DMS 273 (cell line): ENCODE data around the gene BAHCC1.

Source experiments
- DNase-seq: peaks from one replicate; lab custom pipeline; 2025; ENCODE audit not compliant: unreplicated experiment; lab: John Stamatoyannopoulos, UW

The BAHCC1 gene

DNA sequence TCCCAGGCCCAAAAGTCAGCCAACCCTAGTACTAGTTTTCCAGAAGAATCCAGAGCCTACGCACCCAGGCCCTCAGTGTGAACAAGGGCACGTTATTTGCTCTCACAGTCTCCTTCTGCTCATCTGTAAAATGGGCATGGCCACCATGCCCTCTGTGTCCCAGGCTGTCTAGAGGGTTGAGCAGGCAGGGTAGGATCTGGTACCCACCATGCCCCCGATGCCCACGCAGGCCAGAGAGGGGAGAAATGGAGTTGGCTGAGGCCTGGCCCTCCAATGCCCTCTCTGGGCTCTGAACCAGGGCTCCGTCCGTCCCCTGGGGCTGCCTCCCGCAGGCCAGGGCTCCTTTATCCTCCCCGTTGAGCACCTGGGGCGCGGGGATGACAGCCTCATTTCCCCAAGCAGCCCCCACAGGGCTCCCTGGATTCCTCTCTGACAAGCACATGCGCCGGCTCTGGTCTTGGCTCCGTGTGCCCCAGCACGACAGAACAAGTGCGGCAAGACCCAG, 9.1 kb upstream of the BAHCC1 start:
- peak; percentile 51 for DNase-seq

DNA sequence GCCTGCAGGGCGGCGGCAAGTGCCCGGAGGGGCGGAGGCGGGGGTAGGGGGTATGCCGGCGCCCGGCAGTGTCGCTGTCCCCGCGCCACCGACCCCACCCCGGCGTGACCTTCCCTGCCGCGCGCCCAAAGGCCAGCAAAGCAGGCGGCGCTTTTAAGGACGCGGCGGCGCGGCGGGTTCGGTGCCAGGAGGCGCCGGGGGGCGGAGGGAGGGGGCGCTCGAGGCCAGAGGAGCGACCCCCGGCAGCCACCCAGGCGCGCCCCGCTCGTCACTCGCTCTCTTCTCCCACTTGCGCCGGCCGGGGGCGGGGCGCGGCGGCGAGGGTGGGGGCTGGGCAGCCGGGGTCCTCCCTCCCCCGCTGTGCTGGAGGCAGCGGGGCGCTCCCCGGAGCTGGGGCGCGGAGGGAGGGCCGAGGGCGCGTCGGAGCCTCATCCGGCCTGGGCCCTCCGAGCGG, 8.6 kb upstream of the BAHCC1 start:
- DNase-seq = peak; percentile 51

DNA sequence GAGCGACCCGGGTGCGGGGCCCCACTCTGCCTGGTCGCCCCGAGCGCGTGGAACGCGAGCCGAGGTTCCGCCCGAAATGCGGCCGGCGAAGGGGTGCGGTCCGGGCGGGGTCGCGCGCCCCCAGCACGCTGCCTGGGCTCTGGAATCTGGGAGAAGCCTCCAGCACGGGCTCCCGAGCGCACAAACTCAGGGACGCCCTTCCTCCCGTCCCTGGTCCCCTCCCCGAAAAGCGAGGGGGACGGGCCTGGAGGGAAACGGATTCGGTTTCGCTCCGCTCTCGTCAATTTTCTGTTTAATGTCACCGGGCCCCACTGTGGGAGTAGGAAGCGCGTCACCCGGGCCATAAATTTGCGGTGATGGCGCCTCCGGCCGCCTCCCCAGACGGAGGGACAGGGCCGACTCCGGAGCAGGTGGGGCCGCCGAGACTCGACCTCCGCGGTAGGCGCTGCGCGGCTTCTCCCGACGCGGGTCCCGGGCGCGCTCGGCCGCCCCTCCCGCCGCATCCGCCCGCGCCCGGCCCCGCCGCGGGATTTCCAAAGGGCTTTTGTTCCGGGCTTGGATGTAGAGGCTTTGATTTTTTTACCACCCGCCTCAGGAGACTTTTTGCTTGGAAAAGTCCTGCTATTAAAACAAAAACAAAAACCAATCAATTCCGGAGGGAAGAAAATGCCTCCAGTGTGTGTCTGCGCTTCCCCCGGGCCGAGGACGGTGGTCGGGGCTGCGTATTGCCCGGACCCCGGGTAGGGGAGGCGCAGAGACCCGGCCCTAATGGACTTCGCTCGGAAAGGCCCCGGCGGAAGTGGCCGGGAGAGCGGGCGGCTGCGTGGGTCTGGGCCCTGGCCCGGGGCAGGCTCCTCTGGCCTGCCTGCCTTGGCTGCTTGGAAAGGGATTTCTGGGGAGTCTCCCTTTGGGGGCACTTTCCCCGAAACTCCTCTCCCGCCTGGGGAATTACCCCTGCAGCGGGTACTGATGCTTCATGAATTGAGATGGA, 7.9 kb upstream of the BAHCC1 start:
- DNase-seq = peak; percentile 74

DNA sequence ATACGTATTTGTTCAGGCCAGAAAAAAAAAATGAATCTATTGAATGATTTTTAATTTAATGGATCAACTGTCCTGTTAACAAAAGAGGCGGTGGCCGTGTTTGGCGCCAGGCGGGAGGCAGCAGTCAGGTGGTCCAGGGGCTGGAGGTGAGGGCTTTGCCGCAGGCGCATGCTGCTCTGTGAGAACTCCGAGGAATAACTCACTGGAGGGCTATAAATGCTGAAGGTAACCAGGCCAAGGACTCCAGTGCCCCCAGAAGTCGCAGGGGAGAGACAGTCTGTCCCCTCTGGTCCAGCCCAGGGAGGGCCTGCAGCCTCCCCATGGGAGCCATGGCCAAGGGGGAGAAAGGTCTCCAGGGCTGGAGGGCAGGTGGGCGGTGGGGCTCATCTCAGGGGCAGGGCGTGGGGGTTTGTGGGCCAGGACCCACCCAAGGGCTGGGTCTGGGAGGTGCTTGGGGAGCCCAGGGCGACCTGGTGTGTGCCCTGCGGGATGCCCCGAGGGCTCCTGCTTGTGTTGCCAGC, 7.1 kb upstream of the BAHCC1 start:
- no peak for DNase-seq

DNA sequence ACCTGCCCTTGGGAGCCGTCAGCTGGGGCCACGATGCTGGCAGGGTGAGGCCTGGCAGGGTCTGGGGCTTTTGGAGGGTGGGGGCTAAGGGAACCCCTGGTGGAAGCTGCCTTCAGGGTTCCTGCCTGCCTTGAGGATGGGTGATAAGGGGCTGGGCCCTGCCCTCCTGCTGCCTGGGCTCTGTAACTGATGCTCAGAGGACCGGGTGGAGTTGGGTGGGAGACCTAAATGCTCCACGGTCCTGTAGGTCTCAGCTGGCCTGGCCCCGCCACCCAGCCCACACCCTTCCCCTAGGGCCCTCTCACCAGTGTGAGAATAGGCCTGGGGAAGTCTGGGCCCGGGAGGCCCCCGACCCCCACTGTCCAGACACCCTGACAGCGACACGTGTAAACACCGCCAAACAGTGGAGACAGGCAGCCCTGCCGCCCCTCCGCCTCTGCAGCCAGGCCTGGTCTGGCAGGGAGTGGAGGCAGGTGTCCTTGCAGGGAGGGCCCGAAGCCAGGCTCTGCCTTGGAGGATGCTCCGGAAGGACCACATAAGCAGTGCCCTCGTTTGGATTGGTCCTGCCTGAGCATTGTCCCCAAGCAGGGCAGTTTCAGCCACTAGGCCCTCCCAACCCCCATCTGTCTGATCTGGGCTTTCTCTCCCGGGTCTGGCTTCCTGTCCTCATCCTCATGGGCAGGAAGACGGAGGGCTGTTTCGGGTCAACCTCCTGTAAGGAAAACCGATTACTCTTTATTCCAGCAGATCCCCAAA, 6.5 kb upstream of the BAHCC1 start:
- peak; percentile 28 for DNase-seq

DNA sequence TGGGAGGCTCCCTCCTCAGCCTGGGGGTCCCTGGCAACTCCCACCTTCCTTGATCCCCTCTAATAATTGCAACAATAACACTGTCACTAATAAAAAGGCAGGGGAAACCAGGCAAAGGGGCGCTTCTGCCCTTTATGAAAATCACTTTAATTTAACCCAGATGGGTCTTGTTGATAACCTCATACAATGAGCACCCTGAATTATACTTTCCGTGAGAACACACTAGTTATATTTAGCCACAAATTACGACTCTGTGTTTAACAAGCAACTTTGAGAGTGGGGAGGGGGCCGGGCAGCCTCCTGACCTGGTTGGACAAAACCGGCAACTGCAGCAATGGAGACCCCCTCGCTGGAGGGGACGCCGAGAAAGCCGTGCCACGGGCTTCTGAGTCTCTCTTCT, 5.7 kb upstream of the BAHCC1 start:
- DNase-seq = no peak

DNA sequence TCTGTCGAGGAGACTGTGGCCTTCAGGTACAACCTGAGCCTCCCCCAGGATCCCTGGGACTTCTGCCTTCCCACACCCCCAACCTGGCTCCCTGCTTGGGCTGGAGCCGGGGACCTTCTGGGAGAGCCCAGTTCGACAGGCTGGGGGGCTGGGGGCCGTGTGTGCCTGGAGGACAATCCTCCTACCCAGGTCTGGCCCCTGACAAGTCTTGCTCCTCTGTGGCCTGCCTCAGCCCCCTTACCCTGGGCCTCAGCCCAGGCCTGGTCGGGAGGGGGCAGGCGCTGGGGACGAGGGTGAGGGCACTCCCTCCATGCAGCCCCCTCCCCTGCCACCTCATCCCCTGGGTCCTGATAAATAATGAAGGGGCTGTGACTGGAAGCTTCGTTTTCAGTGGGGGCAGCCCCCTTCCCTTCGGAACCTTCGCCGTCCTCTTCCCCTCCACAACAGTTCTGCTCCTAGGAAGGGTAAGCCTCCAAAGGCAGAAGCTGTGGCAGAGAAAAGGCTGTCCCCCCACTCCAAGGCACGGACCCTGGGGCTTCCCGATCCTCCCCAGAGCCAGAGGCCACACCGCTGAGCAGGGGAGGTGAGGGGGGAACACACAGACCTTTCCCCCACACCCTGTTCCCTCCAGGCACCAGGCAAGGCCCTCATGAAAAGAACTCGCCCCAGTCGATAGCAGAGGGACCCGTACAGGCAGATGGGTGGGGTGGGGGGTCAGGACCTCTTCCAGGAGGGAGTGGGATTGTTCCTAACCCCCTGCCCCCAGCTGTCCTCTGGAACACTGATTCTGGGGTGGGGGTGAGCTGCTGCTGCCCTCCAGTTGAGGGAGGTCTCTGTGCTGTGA, 5.0 kb upstream of the BAHCC1 start:
- no peak for DNase-seq

DNA sequence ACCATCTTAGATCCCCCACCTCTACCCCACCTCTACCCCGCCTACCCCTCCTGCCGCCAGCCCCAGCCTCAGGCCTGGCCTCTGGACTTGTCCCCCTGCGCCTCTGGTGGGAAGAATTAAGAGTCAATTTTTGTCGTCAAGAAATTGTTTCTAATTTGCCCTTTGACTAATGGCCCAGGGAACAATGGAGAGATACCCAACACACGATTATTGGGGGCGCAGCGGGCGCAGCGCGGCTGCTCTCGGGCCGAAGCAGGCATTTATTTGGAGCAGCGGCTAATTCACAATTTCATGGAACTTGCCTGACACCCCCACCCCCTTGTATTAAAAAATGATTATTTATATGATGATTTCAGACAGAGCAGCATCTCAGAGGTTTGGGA, 4.4 kb upstream of the BAHCC1 start:
- DNase-seq = no peak

DNA sequence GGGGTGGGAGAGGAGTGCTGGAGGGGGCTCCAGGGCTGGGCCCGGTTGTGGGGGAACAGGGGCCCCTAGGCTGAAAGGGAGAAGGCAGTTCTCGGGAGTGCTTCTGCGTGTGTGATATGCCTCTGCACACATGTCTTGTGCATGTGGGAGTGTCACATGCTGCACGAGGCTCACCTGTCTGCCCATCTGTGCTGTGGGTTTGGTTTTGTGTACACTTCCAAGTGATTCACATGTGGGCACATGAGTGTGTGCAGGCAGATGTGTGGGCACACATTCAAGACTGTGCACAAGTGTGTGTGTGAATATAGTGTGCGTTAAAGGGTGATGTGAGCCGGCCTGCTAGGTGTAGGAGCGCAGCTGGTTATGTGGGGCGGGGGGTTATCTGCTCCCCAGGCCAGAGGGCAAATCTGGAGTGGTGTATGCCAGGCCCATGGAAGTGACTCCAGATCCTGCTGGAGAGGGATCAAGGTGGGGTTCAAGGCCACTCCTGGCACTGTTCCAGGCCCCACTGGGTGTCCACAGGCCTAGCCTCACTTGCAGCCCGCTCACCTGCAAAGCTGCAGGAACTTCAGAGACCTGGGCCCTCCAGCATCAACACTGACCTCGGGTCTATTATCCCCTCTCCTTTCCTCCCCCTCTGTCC, 3.8 kb upstream of the BAHCC1 start:
- no peak for DNase-seq

DNA sequence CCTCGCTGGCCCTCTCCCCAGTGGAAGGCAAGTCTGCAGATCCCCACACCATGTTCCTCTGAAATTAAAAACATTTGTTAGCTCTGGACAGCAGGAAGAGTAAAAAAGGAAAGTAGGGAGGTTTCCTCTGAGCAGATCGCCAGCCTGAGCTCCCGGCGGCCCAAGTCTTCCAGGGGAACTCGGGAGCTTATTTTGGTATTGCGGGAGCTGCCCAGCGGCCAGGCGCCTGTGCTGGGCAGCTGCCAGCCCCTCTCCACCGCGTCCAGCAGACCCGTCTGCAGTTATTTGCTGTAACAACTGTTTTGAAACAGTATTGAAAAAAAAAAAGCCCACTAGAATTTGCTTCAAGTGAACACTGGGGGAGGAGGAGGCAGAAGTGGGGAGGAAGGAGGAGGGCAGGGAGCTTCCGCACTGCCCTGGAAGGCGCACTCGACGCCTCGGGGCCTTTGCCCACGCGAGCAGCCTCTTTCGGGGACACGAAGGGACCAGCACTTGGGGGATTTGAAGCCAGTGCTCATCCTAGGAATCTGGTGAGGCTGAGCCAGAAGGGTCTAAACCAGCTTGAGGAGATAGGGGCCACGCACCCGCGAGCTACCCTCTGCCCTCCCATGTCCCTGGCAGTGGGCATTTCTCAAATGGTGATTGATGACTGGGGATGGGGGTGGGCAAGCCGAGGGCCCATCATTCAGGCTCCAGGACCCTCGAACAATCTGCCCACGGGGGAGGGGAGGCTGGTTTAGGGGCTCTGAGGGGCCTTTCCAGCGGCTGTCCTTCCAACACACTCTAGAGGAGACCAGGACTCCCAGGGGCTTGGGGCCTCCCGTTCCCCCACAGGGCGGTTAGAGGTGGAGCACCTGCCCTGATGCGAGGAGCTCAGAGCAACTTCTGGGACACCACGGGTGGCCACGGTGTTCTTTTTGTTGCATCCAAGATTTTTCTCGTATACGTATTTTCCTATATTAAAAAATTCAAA, 3.0 kb upstream of the BAHCC1 start:
- DNase-seq = peak; percentile 32

DNA sequence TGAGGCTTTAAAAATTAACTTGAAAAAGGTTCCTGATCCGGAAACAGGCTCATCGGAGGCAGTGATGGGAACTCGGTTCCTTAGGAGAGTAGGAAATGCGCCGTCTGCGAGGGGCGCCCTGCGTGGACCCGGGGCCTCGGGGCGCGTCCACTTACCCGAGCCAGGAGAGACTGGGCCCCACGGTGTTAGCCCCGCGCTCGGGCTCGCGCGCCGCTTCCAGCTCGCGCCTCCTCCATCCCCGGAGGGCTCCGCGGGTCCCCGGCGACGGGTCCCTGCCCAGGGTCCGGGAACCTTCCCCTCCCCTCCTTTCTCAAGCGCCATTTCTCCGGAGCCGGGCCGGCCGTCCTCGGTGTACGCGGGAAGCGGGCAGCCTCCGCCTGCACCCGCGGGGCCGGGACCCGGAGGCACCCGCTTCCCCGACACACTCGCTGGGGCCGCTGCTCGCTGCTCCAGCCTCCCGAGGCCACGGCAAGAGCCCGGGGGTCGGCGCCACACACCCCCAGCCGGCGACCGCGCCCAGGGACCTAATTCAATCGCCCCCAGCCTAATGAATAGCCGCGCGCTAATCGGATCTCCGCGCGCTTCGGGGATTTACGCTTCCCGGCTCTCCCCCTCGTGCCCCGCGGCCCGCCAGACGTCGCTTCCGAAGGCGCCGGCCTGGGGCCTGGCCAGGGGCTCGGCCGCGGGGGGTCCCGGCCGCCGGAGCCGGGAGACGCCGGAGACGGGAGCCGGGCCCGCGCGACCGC, 2.2 kb upstream of the BAHCC1 start:
- peak; percentile 73 for DNase-seq

DNA sequence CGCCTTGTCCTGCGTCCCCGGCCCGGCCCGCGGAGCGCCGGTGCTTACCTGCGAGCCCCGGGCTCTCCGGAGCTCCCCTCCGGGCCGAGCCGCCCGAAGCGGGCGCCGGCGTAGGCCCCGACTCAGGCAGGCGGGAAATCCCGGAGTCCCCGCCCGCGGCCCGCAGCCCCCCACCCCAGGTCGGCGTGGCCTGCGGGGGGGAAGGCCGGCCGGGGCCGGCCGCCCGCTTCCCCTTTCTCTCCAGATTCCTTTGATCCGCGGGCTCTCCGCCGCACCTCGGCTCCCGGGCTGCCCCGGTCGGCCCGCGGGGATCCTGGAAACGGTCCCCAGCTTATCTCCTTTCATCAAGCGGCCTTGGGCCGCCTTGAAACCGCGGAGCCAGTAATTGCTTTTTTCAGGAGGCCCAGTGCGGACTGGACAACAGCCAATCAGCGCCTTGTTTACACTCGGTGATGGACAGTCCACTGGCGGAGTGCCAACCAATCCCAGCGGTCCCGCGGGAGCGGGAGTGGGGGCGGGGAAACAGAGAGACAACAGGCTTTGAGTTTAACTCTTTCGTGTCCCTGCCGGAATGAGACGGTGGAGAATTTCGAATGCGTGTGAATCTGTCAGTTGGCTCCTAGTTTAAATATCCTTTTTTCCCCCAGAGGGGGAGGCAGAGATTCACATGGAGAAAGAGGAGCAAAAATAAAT, 1.4 kb upstream of the BAHCC1 start:
- peak; percentile 100 for DNase-seq

DNA sequence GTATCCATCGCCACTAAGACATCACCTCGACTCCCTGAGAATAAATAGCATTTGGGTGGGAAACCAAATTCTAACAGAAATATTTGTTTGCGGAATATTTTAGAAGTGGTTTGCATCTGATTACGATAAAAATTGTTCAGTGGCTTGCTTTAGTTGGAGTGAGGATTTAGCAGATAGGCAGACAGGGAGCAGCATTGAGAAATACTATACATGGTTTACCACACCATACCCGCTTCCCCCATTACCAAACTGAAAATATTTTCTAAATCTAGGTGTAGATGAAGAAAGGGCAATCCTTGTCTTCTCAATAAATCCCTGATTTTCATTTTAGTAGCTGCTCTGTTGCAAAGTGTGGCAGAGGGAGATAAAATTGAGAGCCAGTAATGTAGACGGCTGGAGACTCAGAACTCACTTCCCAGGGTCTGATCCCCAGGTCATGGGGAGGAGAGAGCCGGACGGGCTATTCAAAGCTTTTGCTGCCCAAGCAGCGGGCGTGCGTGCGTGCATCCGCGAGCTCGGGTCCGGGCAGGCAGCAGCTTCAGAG, 808 bp upstream of the BAHCC1 start:
- DNase-seq = peak; percentile 68

DNA sequence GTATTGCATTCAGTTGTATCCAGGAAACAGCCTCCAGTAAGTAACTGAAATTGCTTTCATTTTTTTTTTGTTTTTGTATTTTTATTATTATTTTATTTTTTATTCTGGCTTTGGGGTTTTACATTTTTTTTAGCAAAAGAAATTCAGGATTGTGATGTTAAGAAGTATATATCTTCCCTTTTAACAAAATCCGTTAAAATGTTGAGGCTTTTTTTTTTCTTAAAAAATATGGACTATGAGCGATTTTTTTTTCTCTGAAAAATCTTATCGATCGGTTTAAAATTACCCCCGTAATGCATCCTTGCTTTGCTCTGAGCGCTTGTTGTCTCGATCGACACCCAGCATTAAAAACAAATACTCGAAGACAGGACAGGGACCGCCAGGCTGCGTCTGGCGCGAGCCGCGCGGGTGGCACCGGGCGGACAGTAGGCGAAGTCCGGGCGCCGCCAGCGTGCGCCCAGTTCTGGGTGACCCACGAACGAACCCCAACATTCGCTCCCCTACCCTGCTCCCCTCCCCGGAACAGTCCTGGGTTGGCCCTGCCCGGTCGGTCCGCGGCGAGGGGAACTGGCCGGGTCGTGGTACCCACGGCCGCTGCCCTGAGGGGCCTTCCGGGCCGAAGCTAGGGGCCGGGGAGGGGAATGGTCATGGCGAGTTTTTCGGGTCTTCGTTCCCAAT, 482 bp downstream of the BAHCC1 start:
- peak; percentile 37 for DNase-seq

DNA sequence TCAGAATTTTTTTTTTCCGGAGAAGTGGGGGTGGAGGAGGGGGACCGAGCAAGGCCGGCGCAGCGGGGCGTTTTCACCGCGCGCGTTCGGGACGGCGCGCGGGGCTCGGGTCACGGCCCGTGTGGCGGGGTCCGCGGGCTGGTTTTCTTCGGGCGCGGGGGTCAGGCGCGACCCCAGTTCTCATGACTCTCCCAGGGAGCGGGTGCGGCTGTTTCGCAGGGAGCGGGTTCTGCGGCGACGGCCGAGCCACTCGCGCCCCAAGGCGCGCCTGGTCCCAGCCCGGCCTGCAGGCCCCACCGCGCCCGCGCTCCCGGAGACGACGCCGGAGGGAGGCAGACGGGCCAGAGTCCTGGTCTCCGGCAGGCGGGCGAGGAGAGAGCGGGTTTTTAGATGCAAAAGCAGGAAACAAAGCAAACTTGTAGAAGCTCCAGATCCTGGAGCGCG, 1.0 kb downstream of the BAHCC1 start:
- DNase-seq = no peak

DNA sequence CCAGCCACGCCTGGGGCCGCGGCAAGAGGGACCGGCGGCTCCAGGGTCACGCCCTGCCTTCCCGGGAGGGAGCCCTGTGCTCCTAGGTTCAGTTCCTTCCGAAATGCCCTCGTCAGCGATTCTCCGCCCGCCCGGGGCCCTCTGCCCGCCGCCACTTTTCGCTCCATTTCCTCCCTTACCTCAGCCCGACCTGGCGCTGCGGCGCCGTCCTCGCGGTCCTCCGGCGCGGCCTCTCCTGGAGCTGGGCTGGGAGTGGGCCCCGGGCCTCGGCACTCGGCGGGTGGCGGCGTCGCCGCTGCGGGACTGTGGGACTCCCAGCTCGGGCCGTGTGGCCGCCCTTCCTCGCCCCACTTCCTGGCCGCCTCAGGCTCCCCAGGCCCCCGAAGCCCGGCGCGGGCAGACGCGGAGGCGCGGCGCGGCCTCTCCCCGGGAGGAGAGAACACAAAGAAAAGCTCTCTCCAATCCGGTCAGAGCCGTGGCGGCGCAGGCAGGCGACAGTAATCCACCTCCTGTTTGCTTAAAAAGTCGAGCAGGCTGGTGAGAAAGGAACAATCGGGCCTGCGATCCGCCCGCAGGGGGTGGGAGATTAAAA, 1.6 kb downstream of the BAHCC1 start:
- DNase-seq = peak; percentile 86
